ENCODE results near the gene IPP. TPM values are rescaled to one million over a fixed set of nuclear protein-coding genes. Genes with fewer than 3 reads are reported as not detected.

The IPP gene
- total and polyA plus RNA-seq, 4 donors: 3.9 to 16.0 (median 8.4) TPM

DNA sequence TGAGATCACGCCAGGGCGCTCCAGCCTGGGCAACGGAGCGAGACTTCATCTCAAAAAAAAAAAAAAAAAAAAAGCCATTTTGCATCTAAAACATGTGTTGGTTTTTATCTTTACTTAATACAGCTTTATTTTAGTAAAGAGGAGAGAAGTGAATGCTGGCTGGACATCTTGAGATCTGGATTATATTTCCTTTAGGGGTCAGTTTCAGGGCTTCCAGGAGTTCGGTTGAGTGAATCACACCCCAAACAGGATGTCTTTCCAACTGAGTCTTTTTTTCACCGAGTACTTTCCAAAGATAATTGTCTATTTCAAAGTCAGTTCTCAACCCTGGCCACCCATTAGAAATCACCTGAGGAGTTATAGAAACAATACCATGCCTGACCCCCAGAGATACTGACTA lies 16.6 kb upstream of the IPP start:
- no peaks in the 10 kb centered on the region for H3K9me3 ChIP-seq (ENCODE audit: control insufficient read depth in 4 of 4, insufficient read depth in 3 of 4, low read length in 3 of 4)
- 74 to 78% methylated on average over 6 of the region's 6 CpGs for WGBS, 2 donors
- no peak overlapping the region for H3K27ac ChIP-seq (ENCODE audit: low read depth in 1 of 2, low read length in 1 of 2)
- H3K27me3 ChIP-seq (ENCODE audit: control insufficient read depth in 3 of 3, insufficient read depth in 3 of 3, low read length in 2 of 3): no peaks in the 10 kb centered on the region
- peak in 1 of 3 donors; percentile 19 for DNase-seq
- no peak overlapping the region for H3K9ac ChIP-seq (ENCODE audit: insufficient read depth in 1 of 2, low read length in 2 of 2)
- ATAC-seq (ENCODE audit: insufficient read depth, low FRiP score): no peak
- no peak overlapping the region for H3K4me3 ChIP-seq
- TF ChIP-seq, protein P1, sequence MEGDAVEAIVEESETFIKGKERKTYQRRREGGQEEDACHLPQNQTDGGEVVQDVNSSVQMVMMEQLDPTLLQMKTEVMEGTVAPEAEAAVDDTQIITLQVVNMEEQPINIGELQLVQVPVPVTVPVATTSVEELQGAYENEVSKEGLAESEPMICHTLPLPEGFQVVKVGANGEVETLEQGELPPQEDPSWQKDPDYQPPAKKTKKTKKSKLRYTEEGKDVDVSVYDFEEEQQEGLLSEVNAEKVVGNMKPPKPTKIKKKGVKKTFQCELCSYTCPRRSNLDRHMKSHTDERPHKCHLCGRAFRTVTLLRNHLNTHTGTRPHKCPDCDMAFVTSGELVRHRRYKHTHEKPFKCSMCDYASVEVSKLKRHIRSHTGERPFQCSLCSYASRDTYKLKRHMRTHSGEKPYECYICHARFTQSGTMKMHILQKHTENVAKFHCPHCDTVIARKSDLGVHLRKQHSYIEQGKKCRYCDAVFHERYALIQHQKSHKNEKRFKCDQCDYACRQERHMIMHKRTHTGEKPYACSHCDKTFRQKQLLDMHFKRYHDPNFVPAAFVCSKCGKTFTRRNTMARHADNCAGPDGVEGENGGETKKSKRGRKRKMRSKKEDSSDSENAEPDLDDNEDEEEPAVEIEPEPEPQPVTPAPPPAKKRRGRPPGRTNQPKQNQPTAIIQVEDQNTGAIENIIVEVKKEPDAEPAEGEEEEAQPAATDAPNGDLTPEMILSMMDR (IDR thresholded peaks at IDR 0.05; ENCODE audit: control extremely low read depth, extremely low read depth): no peak
- H3K36me3 ChIP-seq (ENCODE audit: control insufficient read depth in 4 of 4, insufficient read depth in 4 of 4, low read length in 4 of 4): no peaks in the 10 kb centered on the region
- peaks cover 0 to 4% (median 0%) of the 10 kb centered on the region in 5 donors for H3K4me1 ChIP-seq (ENCODE audit: control insufficient read depth in 5 of 5, insufficient read depth in 5 of 5, low read length in 5 of 5)

DNA sequence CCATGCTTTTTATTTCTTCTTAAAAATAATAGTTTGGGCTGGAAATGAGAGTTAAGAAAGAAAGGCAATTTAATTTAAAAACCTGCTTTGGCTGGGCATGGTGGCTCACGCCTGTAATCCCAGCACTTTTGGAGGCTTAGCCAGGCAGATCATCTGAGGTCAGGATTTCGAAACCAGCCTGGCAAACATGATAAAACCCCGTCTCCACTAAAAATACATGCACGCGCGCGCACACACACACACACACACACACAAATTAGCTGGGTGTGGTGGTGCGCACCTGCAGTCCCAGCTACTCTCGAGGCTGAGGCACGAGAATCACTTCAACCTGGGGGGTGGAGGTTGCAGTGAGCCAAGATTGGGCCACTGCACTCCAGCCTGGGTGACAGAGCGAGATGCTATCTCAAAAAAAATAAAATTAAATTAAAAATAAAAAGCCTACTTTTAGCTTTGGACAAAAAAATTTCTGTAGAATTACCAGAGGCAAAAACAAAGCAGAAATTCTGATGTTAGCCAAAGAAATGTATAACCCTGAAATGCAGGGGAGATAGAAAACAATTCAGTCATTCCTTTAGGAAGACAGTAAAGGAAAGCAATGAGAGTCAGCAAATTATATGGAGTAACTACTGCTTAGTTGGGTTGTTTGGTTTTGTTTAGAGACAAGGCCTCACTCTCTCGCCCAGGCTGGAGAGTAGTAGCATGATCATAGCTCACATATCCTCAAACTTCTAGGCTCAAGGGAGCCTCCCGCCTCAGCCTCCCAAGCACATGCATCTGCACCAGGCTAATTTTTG lies 15.7 kb upstream of the IPP start:
- peaks cover 0 to 3% (median 0%) of the 10 kb centered on the region in 4 donors for H3K9me3 ChIP-seq (ENCODE audit: control insufficient read depth in 4 of 4, insufficient read depth in 3 of 4, low read length in 3 of 4)
- WGBS, 2 donors: 82% methylated on average over 13 of the region's 13 CpGs
- H3K27ac ChIP-seq (ENCODE audit: low read depth in 1 of 2, low read length in 1 of 2): no peak overlapping the region
- H3K4me1 ChIP-seq (ENCODE audit: control insufficient read depth in 5 of 5, insufficient read depth in 5 of 5, low read length in 5 of 5): peaks cover 0 to 4% (median 0%) of the 10 kb centered on the region in 5 donors
- TF ChIP-seq, protein P1 (IDR thresholded peaks at IDR 0.05; ENCODE audit: control extremely low read depth, extremely low read depth): no peak
- DNase-seq (no peak), ATAC-seq (ENCODE audit: insufficient read depth, low FRiP score) (no peak)
- no peak overlapping the region for H3K9ac ChIP-seq (ENCODE audit: insufficient read depth in 1 of 2, low read length in 2 of 2)
- no peaks in the 10 kb centered on the region for H3K27me3 ChIP-seq (ENCODE audit: control insufficient read depth in 3 of 3, insufficient read depth in 3 of 3, low read length in 2 of 3)
- no peak overlapping the region for H3K4me3 ChIP-seq
- no peaks in the 10 kb centered on the region for H3K36me3 ChIP-seq (ENCODE audit: control insufficient read depth in 4 of 4, insufficient read depth in 4 of 4, low read length in 4 of 4)

DNA sequence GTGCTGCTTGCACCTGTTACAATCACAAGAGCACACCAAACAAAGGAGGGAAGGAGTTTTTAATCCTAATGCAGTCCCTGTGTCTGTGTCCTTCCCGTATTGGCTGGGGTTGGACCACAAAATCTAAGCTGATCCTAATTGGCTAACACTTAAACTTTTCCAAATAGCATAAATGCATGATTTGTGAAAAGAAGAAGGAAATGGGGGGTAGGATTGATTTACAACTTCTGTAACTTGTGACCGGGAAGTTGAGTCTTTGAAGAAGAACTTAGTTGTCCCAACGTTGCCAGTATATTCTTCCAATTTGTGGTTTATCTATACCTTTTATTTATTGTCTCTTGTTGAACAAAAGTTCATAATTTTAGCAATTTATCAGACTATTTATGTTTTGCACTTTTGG lies 11.8 kb upstream of the IPP start:
- WGBS, 2 donors: 24 to 47% methylated on average over 3 of the region's 3 CpGs
- TF ChIP-seq, protein P1 (IDR thresholded peaks at IDR 0.05; ENCODE audit: control extremely low read depth, extremely low read depth): no peak
- H3K27ac ChIP-seq (ENCODE audit: low read depth in 1 of 2, low read length in 1 of 2): no peak overlapping the region

More for the DNA sequence above, 11.8 kb upstream of the IPP start:
- Histone ChIP-seq H3K4me1 (ENCODE audit: control insufficient read depth in 5 of 5, insufficient read depth in 5 of 5, low read length in 5 of 5) (peaks cover 0 to 3% (median 0%) of the 10 kb centered on the region in 5 donors), H3K9ac (ENCODE audit: insufficient read depth in 1 of 2, low read length in 2 of 2) (no peak overlapping the region), H3K36me3 (ENCODE audit: control insufficient read depth in 4 of 4, insufficient read depth in 4 of 4, low read length in 4 of 4) (no peaks in the 10 kb centered on the region), H3K27me3 (ENCODE audit: control insufficient read depth in 3 of 3, insufficient read depth in 3 of 3, low read length in 2 of 3) (no peaks in the 10 kb centered on the region), H3K9me3 (ENCODE audit: control insufficient read depth in 4 of 4, insufficient read depth in 3 of 4, low read length in 3 of 4) (peaks cover 0 to 3% (median 0%) of the 10 kb centered on the region in 4 donors), H3K4me3 (no peak overlapping the region)
- ATAC-seq (ENCODE audit: insufficient read depth, low FRiP score) (no peak), DNase-seq (no peak)
